ENCODE results near the gene TEX52.

DNA sequence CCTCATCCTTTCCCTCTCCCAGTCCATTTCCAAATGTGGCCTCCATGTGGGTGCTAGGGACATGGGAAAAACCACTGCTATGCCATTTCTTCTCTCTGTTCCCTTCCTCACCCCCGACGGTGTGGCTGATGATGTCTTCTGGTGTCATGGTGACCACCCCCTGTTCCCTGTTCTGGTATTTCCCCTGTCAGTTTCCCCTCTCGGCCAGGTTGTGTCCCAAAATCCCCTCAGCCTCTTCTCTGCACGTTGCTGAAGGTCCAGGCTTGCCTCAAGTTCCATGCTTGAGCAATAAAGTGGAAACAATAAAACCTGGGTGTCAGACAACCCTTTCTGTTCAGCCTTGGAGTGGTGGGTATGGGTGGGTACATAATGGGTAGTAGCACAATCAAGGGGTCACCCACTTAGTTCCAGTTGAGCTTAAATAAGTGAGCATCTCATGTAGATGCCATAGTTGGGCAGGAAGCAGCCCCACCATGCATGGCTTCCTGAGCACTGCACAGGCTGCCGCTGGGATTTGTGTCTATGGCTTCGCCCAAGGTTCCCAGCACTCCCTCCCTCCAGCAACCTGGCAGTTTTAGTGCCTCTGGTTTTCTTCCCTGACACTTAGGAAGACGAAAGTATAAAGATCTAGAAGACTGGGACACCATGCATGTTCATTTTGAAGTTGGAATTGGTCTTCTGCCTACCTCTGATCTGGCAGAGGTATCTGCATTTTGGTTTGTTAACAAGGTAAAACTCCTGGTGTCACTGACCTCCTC lies 53.0 kb downstream of the TEX52 start:
- TF ChIP-seq, protein P1, sequence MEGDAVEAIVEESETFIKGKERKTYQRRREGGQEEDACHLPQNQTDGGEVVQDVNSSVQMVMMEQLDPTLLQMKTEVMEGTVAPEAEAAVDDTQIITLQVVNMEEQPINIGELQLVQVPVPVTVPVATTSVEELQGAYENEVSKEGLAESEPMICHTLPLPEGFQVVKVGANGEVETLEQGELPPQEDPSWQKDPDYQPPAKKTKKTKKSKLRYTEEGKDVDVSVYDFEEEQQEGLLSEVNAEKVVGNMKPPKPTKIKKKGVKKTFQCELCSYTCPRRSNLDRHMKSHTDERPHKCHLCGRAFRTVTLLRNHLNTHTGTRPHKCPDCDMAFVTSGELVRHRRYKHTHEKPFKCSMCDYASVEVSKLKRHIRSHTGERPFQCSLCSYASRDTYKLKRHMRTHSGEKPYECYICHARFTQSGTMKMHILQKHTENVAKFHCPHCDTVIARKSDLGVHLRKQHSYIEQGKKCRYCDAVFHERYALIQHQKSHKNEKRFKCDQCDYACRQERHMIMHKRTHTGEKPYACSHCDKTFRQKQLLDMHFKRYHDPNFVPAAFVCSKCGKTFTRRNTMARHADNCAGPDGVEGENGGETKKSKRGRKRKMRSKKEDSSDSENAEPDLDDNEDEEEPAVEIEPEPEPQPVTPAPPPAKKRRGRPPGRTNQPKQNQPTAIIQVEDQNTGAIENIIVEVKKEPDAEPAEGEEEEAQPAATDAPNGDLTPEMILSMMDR (IDR thresholded peaks at IDR 0.05), result no peak
- no peak for TF ChIP-seq POLR2A (IDR thresholded peaks at IDR 0.05)
